GM12891 (cell line): ENCODE data around the gene ARHGEF17.

Source experiments
- POLR2A ChIP-seq: IDR thresholded peaks from 2 replicates; pipeline ENCODE4 v1.6.1; 2011; ENCODE audit warnings: low read depth, low read length, control low read depth
- POLR2AphosphoS5 ChIP-seq: IDR thresholded peaks from 2 replicates; pipeline ENCODE4 v1.6.1; 2011; ENCODE audit warnings: low read depth, low read length, control low read depth
- SPI1 ChIP-seq: IDR thresholded peaks from 2 replicates; pipeline ENCODE4 v1.6.1; 2011; ENCODE audit warnings: low read depth, low read length, control low read depth
- TAF1 ChIP-seq: IDR thresholded peaks from 2 replicates; pipeline ENCODE4 v1.6.1; 2011; ENCODE audit warnings: low read depth, low read length, control low read depth

- TF ChIP-seq POLR2A: no peak
- no peak for TF ChIP-seq POLR2AphosphoS5
- TF ChIP-seq SPI1: no peak
- TF ChIP-seq TAF1: no peak
Observed at GRCh38 chr11:73343076-73343873, 35.2 kb downstream of the ARHGEF17 start.
